DOHH2 (cell line): ENCODE results near the gene APBA2.

ENCODE experiments used
- CTCF ChIP-seq: fragments of 200-600 bp; sonication (generic); IDR thresholded peaks from one replicate; pipeline ENCODE4 v1.5.1; 2014; ENCODE audit warnings: antibody characterized with exemption, mild to moderate bottlenecking, low read depth, low read length; ENCODE audit not compliant: poor library complexity, severe bottlenecking
- EZH2phosphoT487 ChIP-seq: fragments of 200-600 bp; sonication (generic); IDR thresholded peaks from 2 replicates; pipeline ENCODE4 v1.6.1; 2017; ENCODE audit warnings: borderline replicate concordance, mild to moderate bottlenecking, antibody characterized with exemption, low read length, moderate library complexity, mixed read lengths

- TF ChIP-seq CTCF = no peak
- TF ChIP-seq EZH2phosphoT487 = no peak
Measured at GRCh38 chr15:29048011-29048410, 162.2 kb downstream of the APBA2 start.
